ENCODE results near the gene DUSP11.

DUSP11 gene

GRCh38 chr2:73736855-73737779 lies 42.8 kb downstream of the DUSP11 start, which contains the start of gene TPRKB (continued):
- TF ChIP-seq ZSCAN5A (tag by site-specific recombination; IDR thresholded peaks at IDR 0.05): no peak
- TF ChIP-seq ZXDB (tag by site-specific recombination; IDR thresholded peaks at IDR 0.05): peak; percentile 89
- no peak for TF ChIP-seq ZSCAN16 (tag by site-specific recombination; IDR thresholded peaks at IDR 0.05)
- no peak for TF ChIP-seq ZBTB44 (tag by site-specific recombination; IDR thresholded peaks at IDR 0.05)
- TF ChIP-seq ZBTB17 (tag by site-specific recombination; IDR thresholded peaks at IDR 0.05): peak; percentile 66
- peak; percentile 49; the same call in 1 of the 2 replicates for TF ChIP-seq ZBTB8A (tag by site-specific recombination; IDR thresholded peaks at IDR 0.05)
- TF ChIP-seq ZNF433 (tag by site-specific recombination; IDR thresholded peaks at IDR 0.05; ENCODE audit: low read depth): no peak
- no peak for TF ChIP-seq ZNF18 (tag by site-specific recombination; IDR thresholded peaks at IDR 0.05)
- TF ChIP-seq ZNF37A (tag by site-specific recombination; IDR thresholded peaks at IDR 0.05): no peak
- no peak for TF ChIP-seq ZNF23 (tag by site-specific recombination; IDR thresholded peaks at IDR 0.05; ENCODE audit: borderline replicate concordance)
- no peak for TF ChIP-seq ZNF529 (tag by site-specific recombination; IDR thresholded peaks at IDR 0.05; ENCODE audit: insufficient replicate concordance)
- no peak for TF ChIP-seq ZNF248 (tag by site-specific recombination; IDR thresholded peaks at IDR 0.05)
- TF ChIP-seq GLI4 (tag by site-specific recombination; IDR thresholded peaks at IDR 0.05): no peak
- TF ChIP-seq ZNF394 (tag by site-specific recombination; IDR thresholded peaks at IDR 0.05; ENCODE audit: borderline replicate concordance): no peak; the same call in 1 of the 2 replicates
- peak; percentile 89 for TF ChIP-seq ZNF629 (tag by site-specific recombination; IDR thresholded peaks at IDR 0.05)
- TF ChIP-seq TSHZ1 (tag by site-specific recombination; IDR thresholded peaks at IDR 0.05; ENCODE audit: borderline replicate concordance): no peak
- TF ChIP-seq CTCF (tag by site-specific recombination; IDR thresholded peaks at IDR 0.05): no peak
- no peak for TF ChIP-seq MYNN (tag by site-specific recombination; IDR thresholded peaks at IDR 0.05; ENCODE audit: borderline replicate concordance)
- TF ChIP-seq TCF7L2 (IDR thresholded peaks at IDR 0.05; ENCODE audit: borderline replicate concordance, low read depth, low read length): no peak
- TF ChIP-seq ZNF19 (tag by site-specific recombination; IDR thresholded peaks at IDR 0.05; ENCODE audit: low read depth): no peak
- TF ChIP-seq KLF8 (tag by site-specific recombination; IDR thresholded peaks at IDR 0.05): peak; percentile 92
- TF ChIP-seq ZBTB21 (tag by site-specific recombination; IDR thresholded peaks at IDR 0.05): peak; percentile 75
- TF ChIP-seq ZNF830 (tag by site-specific recombination; IDR thresholded peaks at IDR 0.05; ENCODE audit: low read depth): no peak
- peak; percentile 87 for TF ChIP-seq ZNF449 (tag by site-specific recombination; IDR thresholded peaks at IDR 0.05)
- TF ChIP-seq ZNF416 (tag by site-specific recombination; IDR thresholded peaks at IDR 0.05): no peak
- TF ChIP-seq ZEB2 (tag by site-specific recombination; IDR thresholded peaks at IDR 0.05): no peak

All from HEK293 (cell line).